HCT116 (cell line): ENCODE measurements around the gene RNASEH2B. TPM values are rescaled to one million over a fixed set of nuclear protein-coding genes. Genes with fewer than 3 reads are reported as not detected.

Experiments
- ATAC-seq: fragments of 200-7000 bp; cut with Tn5 transposase; 2 replicates; pipeline ENCODE4 v1.9.1; 2020; ENCODE audit warnings: mild to moderate bottlenecking, moderate library complexity
- BruUV-seq: library from RNA; stranded (reverse); fragments of 400-500 nt; replicated peaks from 2 replicates; lab custom pipeline; 2021; lab: Mats Ljungman, UMichigan
- CTCF ChIA-PET: fragments of 300-600 bp; sonication (Branson Sonifier 250); formaldehyde crosslinking; loops from one replicate; lab custom pipeline; 2021; ENCODE audit warnings: antibody characterized with exemption; lab: Charles Lee
- POLR2A ChIA-PET: fragments of 300-600, 350-600 bp; sonication (Branson Sonifier 250); formaldehyde crosslinking; loops from one replicate; lab custom pipeline; 2021; ENCODE audit warnings: antibody characterized with exemption; lab: Charles Lee
- RAD21 ChIA-PET, 2 experiments: fragments of 300-600 bp; sonication (Branson Sonifier 250); formaldehyde crosslinking; loops; one replicate each; lab custom pipeline; 2023; ENCODE audit warnings: low total read pairs in 2 of 2; ENCODE audit not compliant: uncharacterized antibody in 2 of 2, unreplicated experiment in 2 of 2, low non-redundant PET in 1 of 2; lab: Charles Lee
- DNase-seq: peaks from one replicate; pipeline ENCODE4 v3.0.0-alpha.2; 2010; ENCODE audit warnings: low read depth, low spot score
- H2AFZ ChIP-seq: fragments of 200-600 bp; shearing (Covaris generic), sonication (generic); 2 replicates; pipeline ENCODE4 v1.6.1; 2017; ENCODE audit warnings: low read depth, mixed run types, mixed read lengths, antibody characterized with exemption, low read length; ENCODE audit not compliant: poor library complexity, severe bottlenecking
- H3K27ac ChIP-seq: 2 replicates; pipeline ENCODE4 v1.5.1; 2012; ENCODE audit warnings: low read depth, low read length
- H3K27me3 ChIP-seq: fragments of 200-600 bp; sonication (generic); 2 replicates; pipeline ENCODE4 v1.6.1; 2016; ENCODE audit warnings: mixed run types, low read length, mixed read lengths; ENCODE audit not compliant: insufficient read depth
- H3K36me3 ChIP-seq, 2 experiments: fragments of 200-500 bp in 1 of 2; fragments of 200-600 bp in 1 of 2; sonication (Bioruptor generic) in 1 of 2; sonication (generic) in 1 of 2; 2 replicates each; pipeline versions ENCODE4 v1.5.1 to v1.6.1; 2014 to 2016; ENCODE audit warnings: low read length in 2 of 2, inconsistent platforms in 1 of 2, mixed read lengths in 1 of 2, mixed run types in 1 of 2; ENCODE audit not compliant: insufficient read depth in 2 of 2, control insufficient read depth in 1 of 2
- H3K4me1 ChIP-seq, 2 experiments: fragments of 200-600 bp in 1 of 2; sonication (generic) in 1 of 2; 2 replicates each; pipeline versions ENCODE4 v1.5.1 to v1.6.1; 2012 to 2017; ENCODE audit warnings: low read length in 2 of 2, inconsistent platforms in 1 of 2, mild to moderate bottlenecking in 1 of 2, mixed read lengths in 1 of 2, mixed run types in 1 of 2, moderate library complexity in 1 of 2; ENCODE audit not compliant: insufficient read depth in 2 of 2, control insufficient read depth in 1 of 2
- H3K4me2 ChIP-seq: fragments of 200-600 bp; sonication (generic); 2 replicates; pipeline ENCODE4 v1.6.1; 2017; ENCODE audit warnings: mixed run types, low read length, mixed read lengths
- H3K4me3 ChIP-seq, 2 experiments: fragments of 200-600 bp in 1 of 2; sonication (generic) in 1 of 2; replicated peaks in 1 of 2; 2 replicates each; pipeline ENCODE4 v1.5.1; 2011 to 2016; ENCODE audit warnings: low read length in 2 of 2, control low read depth in 1 of 2, low read depth in 1 of 2, mild to moderate bottlenecking in 1 of 2, mixed read lengths in 1 of 2, mixed run types in 1 of 2
- H3K79me2 ChIP-seq: fragments of 200-600 bp; sonication (generic); 2 replicates; pipeline ENCODE4 v1.6.1; 2017; ENCODE audit warnings: mild to moderate bottlenecking, mixed run types, low read length, moderate library complexity, mixed read lengths; ENCODE audit not compliant: insufficient read depth
- H3K9ac ChIP-seq: fragments of 200-600 bp; sonication (generic); 2 replicates; pipeline ENCODE4 v1.6.1; 2016; ENCODE audit warnings: low read length, mixed read lengths
- H3K9me2 ChIP-seq: fragments of 200-600 bp; sonication (generic), shearing (Covaris generic); 2 replicates; pipeline ENCODE4 v1.6.1; 2017; ENCODE audit warnings: mixed run types, mild to moderate bottlenecking, moderate library complexity; ENCODE audit not compliant: insufficient read depth
- H3K9me3 ChIP-seq, 2 experiments: fragments of 200-500 bp in 1 of 2; fragments of 200-600 bp in 1 of 2; sonication (Bioruptor generic) in 1 of 2; sonication (generic) in 1 of 2; 2 replicates each; pipeline ENCODE4 v1.6.1; 2014 to 2017; ENCODE audit warnings: low read length in 2 of 2, mixed read lengths in 2 of 2, inconsistent platforms in 1 of 2, low read depth in 1 of 2, mild to moderate bottlenecking in 1 of 2, mixed run types in 1 of 2, moderate library complexity in 1 of 2; ENCODE audit not compliant: control insufficient read depth in 1 of 2, insufficient read depth in 1 of 2
- H4K20me1 ChIP-seq: fragments of 200-600 bp; sonication (generic), shearing (Covaris generic); 2 replicates; pipeline ENCODE4 v1.6.1; 2017; ENCODE audit warnings: mixed run types, mild to moderate bottlenecking, moderate library complexity; ENCODE audit not compliant: insufficient read depth
- EGR1 ChIP-seq: IDR thresholded peaks from 2 replicates; pipeline ENCODE4 v1.6.1; 2012; ENCODE audit warnings: low read depth
- ELF1 ChIP-seq: IDR thresholded peaks from 2 replicates; pipeline ENCODE4 v1.6.1; 2012; ENCODE audit warnings: low read depth, borderline replicate concordance
- EZH2 ChIP-seq: fragments of 200-600 bp; sonication (generic); IDR thresholded peaks from 2 replicates; pipeline ENCODE4 v1.6.1; 2017; ENCODE audit warnings: antibody characterized with exemption, mixed run types
- EZH2phosphoT487 ChIP-seq: fragments of 200-600 bp; IDR thresholded peaks from 2 replicates; pipeline ENCODE4 v1.6.1; 2018; ENCODE audit warnings: antibody characterized with exemption, borderline replicate concordance
- FOSL1 ChIP-seq: IDR thresholded peaks from 2 replicates; pipeline ENCODE4 v1.6.1; 2012; ENCODE audit warnings: low read depth
- MAX ChIP-seq: IDR thresholded peaks from 2 replicates; pipeline ENCODE4 v1.6.1; 2012
- POLR2AphosphoS5 ChIP-seq: IDR thresholded peaks from 2 replicates; pipeline ENCODE4 v1.6.1; 2011; ENCODE audit warnings: mild to moderate bottlenecking, low read depth, low read length, moderate library complexity
- RAD21 ChIP-seq: IDR thresholded peaks from 2 replicates; pipeline ENCODE4 v1.6.1; 2012; ENCODE audit warnings: low read depth, mild to moderate bottlenecking
- SRF ChIP-seq: IDR thresholded peaks from 2 replicates; pipeline ENCODE4 v1.6.1; 2012; ENCODE audit warnings: low read depth
- YY1 ChIP-seq: IDR thresholded peaks from 2 replicates; pipeline ENCODE4 v1.6.1; 2011; ENCODE audit warnings: low read length, low read depth, moderate library complexity, mild to moderate bottlenecking; ENCODE audit not compliant: insufficient replicate concordance; ENCODE audit errors: extremely low read depth
- ZFX ChIP-seq: fragments of 450-650 bp; IDR thresholded peaks from 2 replicates; pipeline ENCODE4 v1.6.1; 2017
- intact Hi-C: fragments of 100-400 bp; cut with micrococcal nuclease; formaldehyde crosslinking; loops from 2 replicates; pipeline ENCODE4 v1.10.0; 2022
- total RNA-seq: library from RNA; stranded (reverse); gene quantifications from one replicate; pipeline ENCODE4 v1.2.1, GENCODE V29; 2021; ENCODE audit not compliant: unreplicated experiment

RNASEH2B gene
- total RNA-seq, 1 experiment from 2014 or later, result 41.3 TPM

GRCh38 chr13:50892210-50892944 is 17.2 kb upstream of the RNASEH2B start:
- ChIA-PET POLR2A (no interaction called here), RAD21 (no interaction called here), CTCF (no interaction called here)
- no peak overlapping the region for H3K4me3 ChIP-seq
- no peak overlapping the region for H3K4me2 ChIP-seq
- H2AFZ ChIP-seq, result no peak overlapping the region
- intact Hi-C loops, result no loop called here
- no peaks in the 10 kb centered on the region for H3K4me1 ChIP-seq
- TF ChIP-seq MAX (no peak), ZFX (no peak), ELF1 (no peak), RAD21 (no peak), EZH2 (no peak), YY1 (no peak), POLR2AphosphoS5 (no peak), EZH2phosphoT487 (no peak), SRF (no peak), FOSL1 (no peak), EGR1 (no peak)
- no peaks in the 10 kb centered on the region for H3K36me3 ChIP-seq
- H3K27ac ChIP-seq, result no peak overlapping the region
- H4K20me1 ChIP-seq, result no peaks in the 10 kb centered on the region
- DNase-seq (no peak), ATAC-seq (no peak)
- BruUV-seq, result no TSS peak
- no peak overlapping the region for H3K9ac ChIP-seq
- no peaks in the 10 kb centered on the region for H3K9me3 ChIP-seq
- no peaks in the 10 kb centered on the region for H3K9me2 ChIP-seq
- H3K79me2 ChIP-seq, result no peaks in the 10 kb centered on the region
- H3K27me3 ChIP-seq, result no peaks in the 10 kb centered on the region
